GM12878 (cell line): ENCODE results near the gene SMIM43. TPM values are rescaled to one million over a fixed set of nuclear protein-coding genes. Genes with fewer than 3 reads are reported as not detected.
"Not testable (repeated sequence)": the region's sequence is repeated elsewhere in the genome, so short reads cannot be mapped to it uniquely, and the experiment has no call there.

ENCODE experiments used
- ATAC-seq: fragments of 200-7000 bp; cut with Tn5 transposase; 3 replicates; pipeline ENCODE4 v1.9.1; 2020; ENCODE audit warnings: mild to moderate bottlenecking, moderate library complexity
- BruUV-seq: library from RNA; stranded (reverse); fragments of 400-500 nt; replicated peaks from 2 replicates; lab custom pipeline; 2021; lab: Mats Ljungman, UMichigan
- CTCF ChIA-PET: fragments of 300-600 bp; sonication (Branson Sonifier 250); formaldehyde crosslinking; extraction: SDS; loops from one replicate; lab custom pipeline; 2021; ENCODE audit warnings: inconsistent platforms; lab: Yijun Ruan, JAX
- POLR2A ChIA-PET: fragments of 350-600 bp; formaldehyde crosslinking; extraction: SDS; loops from one replicate; lab custom pipeline; 2021; ENCODE audit warnings: inconsistent platforms; lab: Charles Lee
- RAD21 ChIA-PET: fragments of 300-600 bp; sonication (Branson Sonifier 250); formaldehyde crosslinking; loops from one replicate; lab custom pipeline; 2023; ENCODE audit warnings: antibody characterized with exemption; ENCODE audit not compliant: unreplicated experiment; lab: Charles Lee
- SMC1A ChIA-PET: fragments of 300-600 bp; sonication (Branson Sonifier 250); formaldehyde crosslinking; loops from one replicate; lab custom pipeline; 2023; ENCODE audit not compliant: unreplicated experiment, uncharacterized antibody; lab: Charles Lee
- DNase-seq: peaks from one replicate; pipeline ENCODE4 v3.0.0-alpha.2; 2011; ENCODE audit warnings: low read depth, low spot score
- FAIRE-seq: peaks from 3 replicates; lab custom pipeline; 2011; peaks lifted over from hg19 to GRCh38; lab: Jason Lieb, UNC
- H2AFZ ChIP-seq: 2 replicates; pipeline ENCODE4 v1.6.0; 2011; ENCODE audit warnings: low read depth, low read length, control low read depth; ENCODE audit not compliant: control insufficient read depth
- H3K27ac ChIP-seq: 2 replicates; pipeline ENCODE4 v1.5.1; 2011; ENCODE audit warnings: control low read depth; ENCODE audit not compliant: control insufficient read depth, insufficient read depth
- H3K27me3 ChIP-seq, 2 experiments: replicated peaks in 1 of 2; 2 replicates each; pipeline versions ENCODE4 v1.6.0 to v1.6.1; 2011; ENCODE audit warnings: low read length in 1 of 2; ENCODE audit not compliant: control insufficient read depth in 2 of 2, insufficient read depth in 2 of 2
- H3K36me3 ChIP-seq, 2 experiments: 2 replicates each; pipeline ENCODE4 v1.5.1; 2011; ENCODE audit warnings: low read length in 1 of 2; ENCODE audit not compliant: control insufficient read depth in 2 of 2, insufficient read depth in 2 of 2
- H3K4me1 ChIP-seq: 2 replicates; pipeline ENCODE4 v1.6.1; 2011; ENCODE audit warnings: mild to moderate bottlenecking, low read length, moderate library complexity, mixed read lengths; ENCODE audit not compliant: control insufficient read depth, insufficient read depth
- H3K4me2 ChIP-seq: 2 replicates; pipeline ENCODE4 v1.6.0; 2011; ENCODE audit warnings: control low read depth; ENCODE audit not compliant: control insufficient read depth, insufficient read depth
- H3K4me3 ChIP-seq: fragments of 200-600 bp; sonication (generic); 2 replicates; pipeline ENCODE4 v1.5.1; 2016
- H3K79me2 ChIP-seq: 2 replicates; pipeline ENCODE4 v1.6.0; 2011; ENCODE audit warnings: low read length; ENCODE audit not compliant: control insufficient read depth, insufficient read depth
- H3K9ac ChIP-seq: 2 replicates; pipeline ENCODE4 v1.8.0; 2011; ENCODE audit warnings: low read length, control low read depth, mixed read lengths; ENCODE audit not compliant: control insufficient read depth, insufficient read depth
- H3K9me3 ChIP-seq: replicated peaks from 3 replicates; pipeline ENCODE4 v1.5.1; 2011; ENCODE audit warnings: mild to moderate bottlenecking, low read length; ENCODE audit not compliant: control insufficient read depth, insufficient read depth
- H4K20me1 ChIP-seq: 2 replicates; pipeline ENCODE4 v1.6.0; 2011; ENCODE audit not compliant: control insufficient read depth, insufficient read depth
- CEBPB ChIP-seq, 2 experiments: fragments of 150-350 bp in 1 of 2; IDR thresholded peaks; 2 replicates each; pipeline ENCODE4 v1.6.1; 2012 to 2014; ENCODE audit warnings: low read depth in 2 of 2, low read length in 2 of 2, borderline replicate concordance in 1 of 2, inconsistent platforms in 1 of 2
- EZH2 ChIP-seq: IDR thresholded peaks from 2 replicates; pipeline ENCODE4 v1.6.1; 2012; ENCODE audit warnings: low read depth, mild to moderate bottlenecking, control low read depth, inconsistent platforms, low read length, borderline replicate concordance; ENCODE audit not compliant: control insufficient read depth
- SKIL ChIP-seq: fragments of 450-650 bp; IDR thresholded peaks from 2 replicates; pipeline ENCODE4 v1.6.1; 2017; ENCODE audit warnings: mild to moderate bottlenecking, low read depth, inconsistent platforms; ENCODE audit not compliant: poor library complexity, severe bottlenecking
- WGBS: methylation state at CpG from one replicate; pipeline ENCODE4 v1.1.6; 2016; ENCODE audit warnings: low lambda C conversion rate; ENCODE audit not compliant: insufficient replicate concordance, insufficient coverage; ENCODE audit errors: missing lambda C conversion rate; 5-methylcytosine and 5-hydroxymethylcytosine counted together
- in situ Hi-C: fragments of 300-500 bp; cut with MboI; formaldehyde crosslinking; loops from 9 replicates; pipeline ENCODE4 v1.14.3; 2018; ENCODE audit warnings: mixed read lengths
- intact Hi-C: fragments of 100-400 bp; cut with micrococcal nuclease; formaldehyde crosslinking; loops from one replicate; pipeline ENCODE4 v1.14.2; 2022; ENCODE audit not compliant: unreplicated experiment
- polyA plus RNA-seq, 11 experiments: library from polyadenylated mRNA; depleted of rRNA in 4 of 11; unstranded in 6 of 11; stranded (reverse) in 5 of 11; fragments of >200 nt; fragmentation: Nextera tagmentation in 4 of 11; fragmentation: Illumina TruSeq in 1 of 11; extraction: Ambion mirVana in 4 of 11; extraction: Trizol in 1 of 11; gene quantifications; 1 replicate in 1 of 11; 2 replicates in 10 of 11; pipeline versions ENCODE4 v1.2.1 to v1.2.3, GENCODE V29; 2011 to 2016; ENCODE audit warnings: inconsistent platforms in 2 of 11, missing spikeins in 2 of 11, low read depth in 1 of 11
- total RNA-seq, 4 experiments: library from RNA; depleted of rRNA in 3 of 4; stranded (reverse); fragments of >200 nt in 3 of 4; fragmentation: Illumina TruSeq in 1 of 4; extraction: Trizol in 1 of 4; gene quantifications; 2 replicates each; pipeline versions ENCODE4 v1.2.1 to v1.2.3, GENCODE V29; 2013 to 2021

The SMIM43 gene
- total and polyA plus RNA-seq, 10 of the 15 experiments (the other 5 are each of a cell fraction or from before 2014, with no cell fraction given): 0.12 TPM; not detected in 9

DNA sequence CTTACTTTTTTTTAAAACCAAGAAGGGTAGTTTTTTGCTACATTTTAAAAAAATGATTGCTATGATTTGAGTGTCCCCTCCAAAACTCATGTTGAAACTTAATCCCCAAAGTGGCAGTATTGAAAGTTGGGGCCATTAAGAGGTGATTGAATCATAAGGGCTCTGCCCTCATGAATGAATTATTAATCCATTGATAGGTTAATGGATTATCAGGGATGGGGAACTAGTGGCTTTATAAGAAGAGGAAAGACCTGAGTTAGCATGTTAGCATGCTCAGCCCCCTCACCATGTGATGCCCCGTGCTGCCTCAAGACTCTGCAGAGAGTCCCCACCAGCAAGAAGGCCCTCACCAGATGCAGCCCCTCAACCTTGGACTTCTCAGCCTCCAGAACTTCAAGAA, 31.0 kb downstream of the SMIM43 start (continued):
- TF ChIP-seq SKIL (no peak), EZH2 (no peak), CEBPB (IDR thresholded peaks at IDR 0.05; ENCODE audit: borderline replicate concordance in 1 of 2, low read depth in 2 of 2, low read length in 2 of 2) (no peak)

GRCh38 chr4:121729753-121730152, 35.2 kb downstream of the SMIM43 start:
- CTCF ChIA-PET: interaction anchor here (0.7 kb wide), 1 partner anchor 20 kb away, joined by 3 read pairs; no protein-coding TSS in a partner anchor
- POLR2A ChIA-PET: interaction anchor here (0.7 kb wide), 1 partner anchor 9 kb away, joined by 3 read pairs; no protein-coding TSS in a partner anchor

More at GRCh38 chr4:121729753-121730152, 35.2 kb downstream of the SMIM43 start:
- H2AFZ ChIP-seq, H3K4me2 ChIP-seq, ATAC-seq, RAD21 ChIA-PET, H3K4me3 ChIP-seq, DNase-seq, H4K20me1 ChIP-seq, H3K9me3 ChIP-seq, H3K79me2 ChIP-seq, BruUV-seq, FAIRE-seq, H3K27me3 ChIP-seq, H3K9ac ChIP-seq, SMC1A ChIA-PET, H3K27ac ChIP-seq, H3K36me3 ChIP-seq: not testable (repeated sequence)
- intact Hi-C loops: loop anchor here (5.0 kb wide), 1 partner anchor 357 kb away; no protein-coding TSS in a partner anchor
- H3K4me1 ChIP-seq: peaks cover 11% of the 10 kb centered on the region
- in situ Hi-C loops: loop anchor here (5.0 kb wide), 1 partner anchor 247 kb away; no protein-coding TSS in a partner anchor
- 24% methylated on average over 2 of the region's 2 CpGs for WGBS
